UCSD-AML1 (cell line): ENCODE measurements around the gene LRRC10B.
A peak's percentile ranks its signal among the peaks of the same experiment; 100 is the strongest.

Source experiments
- DNase-seq: peaks from one replicate; lab custom pipeline; 2025; ENCODE audit not compliant: unreplicated experiment; lab: John Stamatoyannopoulos, UW

LRRC10B gene

GRCh38 chr11:61507012-61507768, 1.4 kb upstream of the LRRC10B start:
- DNase-seq: no peak

DNA sequence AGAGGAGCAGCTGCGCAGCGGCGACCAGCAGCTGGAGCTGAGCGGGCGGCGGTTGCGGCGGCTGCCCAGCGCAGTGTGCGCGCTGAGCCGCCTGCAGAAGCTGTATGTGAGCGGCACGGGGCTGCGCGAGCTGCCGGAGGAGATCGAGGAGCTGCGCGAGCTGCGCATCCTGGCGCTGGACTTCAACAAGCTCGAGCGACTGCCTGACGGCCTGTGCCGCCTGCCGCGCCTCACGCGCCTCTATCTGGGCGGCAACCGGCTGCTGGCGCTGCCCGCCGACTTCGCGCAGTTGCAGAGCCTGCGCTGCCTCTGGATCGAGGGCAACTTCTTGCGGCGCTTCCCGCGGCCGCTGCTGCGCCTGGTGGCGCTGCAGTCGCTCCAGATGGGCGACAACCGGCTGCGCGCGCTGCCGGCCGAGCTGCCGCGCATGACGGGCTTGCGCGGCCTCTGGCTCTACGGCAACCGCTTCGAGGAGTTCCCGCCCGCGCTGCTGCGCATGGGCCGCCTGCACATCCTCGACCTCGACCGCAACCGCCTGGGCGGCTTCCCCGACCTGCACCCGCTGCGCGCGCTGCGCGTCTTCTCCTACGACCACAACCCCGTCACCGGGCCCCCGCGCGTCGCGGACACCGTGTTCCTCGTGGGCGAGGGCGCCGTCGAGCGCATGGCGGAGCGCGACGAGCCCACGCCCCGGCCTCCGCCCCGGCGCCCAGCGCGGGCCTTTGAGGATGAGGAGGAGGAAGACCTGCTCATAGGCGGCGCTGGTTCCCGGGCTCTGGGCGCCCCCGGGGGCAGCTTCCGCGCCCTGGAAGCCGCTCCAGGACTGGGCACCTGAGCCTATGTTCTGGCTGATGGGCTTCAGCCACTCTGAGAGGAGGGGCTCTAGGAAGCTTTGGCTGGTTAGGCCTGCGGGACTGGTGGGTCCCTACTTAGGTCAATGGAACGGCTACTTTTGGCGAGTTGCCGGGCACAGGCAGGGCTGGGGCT, 787 bp downstream of the LRRC10B start:
- DNase-seq: peak; percentile 76

GRCh38 chr11:61510166-61510919, 1.8 kb downstream of the LRRC10B start:
- no peak for DNase-seq

DNA sequence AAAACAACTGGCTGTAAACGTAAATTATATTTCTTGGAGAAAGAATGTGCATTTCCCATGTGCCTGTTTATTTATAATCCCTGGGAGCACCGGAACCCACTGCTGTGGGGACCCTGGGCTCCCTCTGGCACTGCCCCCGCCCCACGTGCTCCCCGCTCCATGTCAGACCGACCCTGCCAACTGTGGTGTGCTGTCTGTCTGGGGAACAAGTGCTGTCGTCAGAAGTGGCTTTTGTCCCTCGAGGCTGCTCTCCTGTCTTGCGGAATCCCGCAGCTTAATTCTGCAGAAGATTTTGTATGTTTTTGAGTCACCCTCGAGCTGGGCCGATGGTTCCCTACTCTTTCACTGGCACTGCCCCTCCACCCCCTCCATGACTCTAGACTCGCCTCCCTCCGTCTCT, 2.4 kb downstream of the LRRC10B start:
- no peak for DNase-seq

DNA sequence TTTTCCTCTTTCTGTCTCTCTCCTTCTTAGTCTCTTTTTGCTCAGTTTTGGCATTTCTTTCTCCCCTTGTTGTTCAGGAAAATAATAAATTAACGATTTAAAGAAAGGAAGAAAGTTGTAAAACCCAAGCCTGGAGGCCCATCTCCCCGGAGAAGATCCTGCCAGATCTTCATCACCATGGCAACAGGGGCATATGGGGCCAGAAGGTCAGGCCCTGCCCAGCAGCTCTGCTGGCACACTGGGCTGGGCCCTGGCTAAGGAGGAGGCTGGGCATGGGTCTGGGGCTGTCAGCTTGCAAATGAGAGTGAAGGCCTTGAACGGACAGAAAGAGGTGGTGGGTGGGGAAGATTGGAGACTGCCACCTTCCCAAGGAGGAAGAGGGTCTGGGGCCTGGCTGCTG, 2.8 kb downstream of the LRRC10B start:
- no peak for DNase-seq

DNA sequence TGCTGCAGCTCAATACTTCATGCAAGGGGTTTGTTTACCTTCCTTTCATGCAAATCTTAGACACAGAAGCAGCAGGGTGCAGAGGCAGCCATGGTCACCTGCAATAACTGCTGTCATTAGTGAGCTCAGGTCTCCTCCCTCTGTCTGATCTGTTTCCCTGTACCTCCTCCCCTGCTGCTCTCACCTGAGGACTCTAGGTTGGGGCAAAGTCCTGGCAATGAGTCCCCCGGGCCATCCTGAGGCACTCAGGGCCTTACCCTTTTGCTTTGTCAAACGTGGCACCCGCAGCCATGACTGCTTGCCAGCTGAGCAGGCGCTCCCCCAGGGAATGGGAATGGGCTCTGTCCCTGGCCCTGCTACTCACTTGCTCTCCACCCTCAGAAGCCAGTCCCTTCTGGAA, 3.9 kb downstream of the LRRC10B start:
- no peak for DNase-seq

GRCh38 chr11:61513143-61513765, 4.7 kb downstream of the LRRC10B start:
- no peak for DNase-seq

GRCh38 chr11:61514050-61514917, 5.7 kb downstream of the LRRC10B start:
- no peak for DNase-seq

DNA sequence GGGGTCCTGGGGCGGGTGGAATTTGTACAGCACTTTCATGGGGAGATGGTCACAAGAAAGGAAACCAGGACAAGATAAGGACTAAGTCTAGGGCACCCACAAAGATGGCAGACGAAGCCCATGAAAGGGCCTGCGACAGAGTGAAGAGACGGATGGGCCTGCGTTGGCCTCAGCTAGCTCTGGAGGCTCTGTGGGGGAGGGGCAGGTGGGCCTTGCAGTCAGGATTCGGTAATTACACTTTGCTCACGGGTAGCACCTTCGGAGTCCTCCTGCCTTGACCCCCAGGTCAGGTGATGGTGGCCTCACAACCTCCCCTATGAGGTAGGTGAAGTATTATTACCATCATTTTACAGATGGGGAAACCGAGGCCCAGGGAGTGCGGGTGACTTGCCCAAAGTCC, 7.1 kb downstream of the LRRC10B start:
- no peak for DNase-seq

GRCh38 chr11:61516191-61516590, 7.6 kb downstream of the LRRC10B start:
- peak; percentile 19 for DNase-seq

DNA sequence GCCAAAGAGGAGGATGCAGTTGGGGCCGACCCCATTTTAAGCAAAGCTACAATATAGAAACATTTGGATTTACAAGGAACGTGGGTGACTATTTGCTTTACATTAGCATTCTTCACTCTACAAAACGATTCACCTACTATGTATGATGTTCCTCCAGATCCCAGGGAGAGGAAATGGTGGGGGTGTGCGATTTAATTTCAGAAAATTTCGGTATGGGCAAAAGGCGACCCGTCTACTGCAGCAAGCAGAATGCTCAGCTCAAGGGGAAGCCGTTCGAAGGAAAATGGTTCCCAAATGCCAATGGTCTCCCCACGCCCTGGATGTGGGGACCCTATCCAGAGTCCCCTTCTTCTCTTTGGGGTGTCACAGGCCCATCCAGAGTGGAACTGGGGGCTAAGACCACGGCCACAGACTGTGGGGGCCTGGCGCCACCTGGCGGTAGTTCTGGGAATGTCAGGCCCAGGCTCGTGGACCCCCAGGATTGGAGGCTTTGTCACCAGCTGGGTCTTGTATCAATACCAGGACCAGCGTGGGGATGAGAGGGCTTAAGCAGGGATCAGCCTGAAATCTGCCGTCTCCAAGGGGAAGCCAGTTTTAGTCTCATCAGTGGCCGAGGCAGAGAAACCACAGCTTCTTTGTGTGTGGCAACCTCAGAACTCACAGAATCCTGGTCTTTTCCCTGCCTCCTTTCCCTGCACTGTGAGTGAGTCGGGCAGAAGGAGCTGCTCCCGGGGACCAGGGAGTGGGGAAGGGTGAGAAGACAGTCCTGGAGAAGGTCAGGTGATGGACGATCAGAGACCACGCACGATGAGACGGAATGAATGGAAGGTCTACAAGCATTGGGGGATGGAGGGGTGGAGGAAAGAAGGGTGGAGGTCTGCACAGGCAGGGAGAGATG, 8.4 kb downstream of the LRRC10B start:
- DNase-seq: peak; percentile 44

DNA sequence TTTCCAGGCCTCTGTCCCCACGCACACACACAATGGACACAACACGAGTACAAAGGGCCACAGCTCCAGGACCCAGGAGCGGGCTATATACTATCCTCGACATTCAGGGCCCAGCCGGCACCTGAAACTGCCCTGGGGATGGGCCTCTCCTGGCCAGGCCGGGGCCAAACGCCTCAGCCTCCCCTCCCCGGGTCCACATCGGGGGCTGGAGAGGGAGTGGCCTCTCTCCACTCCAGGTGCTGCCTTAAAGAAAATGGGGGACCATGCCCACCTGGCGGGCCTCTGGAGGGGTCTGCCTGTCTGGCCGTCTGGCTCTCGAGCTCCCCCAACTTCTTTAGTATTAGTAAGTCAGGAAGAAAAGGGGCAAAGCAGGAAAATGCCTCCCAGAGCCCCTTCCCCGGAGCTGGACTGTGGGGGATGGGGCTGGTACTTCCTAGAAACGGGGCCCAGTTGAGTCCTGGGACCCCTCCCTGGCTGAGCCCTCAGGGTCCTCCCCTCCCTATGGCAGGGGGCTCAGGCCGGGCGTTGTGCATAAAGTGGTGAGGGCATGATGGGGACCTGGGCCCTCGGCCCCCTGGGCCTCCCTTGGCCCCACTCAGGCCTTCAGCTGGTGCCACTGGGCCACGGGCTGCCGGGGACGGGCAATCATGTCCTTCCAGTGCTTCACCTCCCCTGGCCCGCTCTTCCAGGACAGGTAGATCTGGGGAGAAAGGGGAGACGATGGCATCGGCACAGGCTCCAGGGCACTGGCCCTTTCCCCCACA, 9.7 kb downstream of the LRRC10B start:
- DNase-seq: no peak

- no peak for DNase-seq
These were observed 14.3 kb downstream of the LRRC10B start for GRCh38 chr11:61522881-61523280.

- DNase-seq: no peak
These were observed 15.9 kb downstream of the LRRC10B start for GRCh38 chr11:61524446-61524845.

- no peak for DNase-seq
These were observed 16.5 kb downstream of the LRRC10B start for GRCh38 chr11:61524963-61525587.

DNA sequence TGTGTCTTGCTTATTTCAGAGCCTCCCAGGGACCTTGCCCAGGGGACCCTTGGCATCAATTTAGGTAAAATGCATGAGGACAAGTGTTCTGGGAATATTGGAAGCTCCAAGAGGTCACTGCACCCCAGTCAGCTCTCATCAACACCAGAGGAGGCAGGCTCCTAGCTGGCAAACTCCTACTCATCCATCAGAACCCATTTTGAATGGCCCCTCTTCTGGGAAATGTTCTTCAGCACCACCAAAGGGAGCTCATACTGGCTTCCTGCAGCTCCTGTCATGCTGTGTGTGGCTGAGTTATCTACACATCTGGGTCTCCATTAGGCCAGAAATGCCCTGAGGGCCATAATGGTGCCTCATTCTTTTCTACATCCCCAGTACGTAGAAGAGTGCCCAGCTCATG, 17.7 kb downstream of the LRRC10B start:
- no peak for DNase-seq

- no peak for DNase-seq
These were observed 18.6 kb downstream of the LRRC10B start for GRCh38 chr11:61526956-61527731.
